Measurements from ENCODE around the gene SERTAD2.

- no peak for TF ChIP-seq POLR2AphosphoS5 (IDR thresholded peaks at IDR 0.05; ENCODE audit: low read depth)
- TF ChIP-seq CTCF (conservative IDR thresholded peaks at IDR 0.05; ENCODE audit: low read depth in 2 of 2): no peak
- no peak for TF ChIP-seq ETS1 (IDR thresholded peaks at IDR 0.05)
- TF ChIP-seq, protein P1, sequence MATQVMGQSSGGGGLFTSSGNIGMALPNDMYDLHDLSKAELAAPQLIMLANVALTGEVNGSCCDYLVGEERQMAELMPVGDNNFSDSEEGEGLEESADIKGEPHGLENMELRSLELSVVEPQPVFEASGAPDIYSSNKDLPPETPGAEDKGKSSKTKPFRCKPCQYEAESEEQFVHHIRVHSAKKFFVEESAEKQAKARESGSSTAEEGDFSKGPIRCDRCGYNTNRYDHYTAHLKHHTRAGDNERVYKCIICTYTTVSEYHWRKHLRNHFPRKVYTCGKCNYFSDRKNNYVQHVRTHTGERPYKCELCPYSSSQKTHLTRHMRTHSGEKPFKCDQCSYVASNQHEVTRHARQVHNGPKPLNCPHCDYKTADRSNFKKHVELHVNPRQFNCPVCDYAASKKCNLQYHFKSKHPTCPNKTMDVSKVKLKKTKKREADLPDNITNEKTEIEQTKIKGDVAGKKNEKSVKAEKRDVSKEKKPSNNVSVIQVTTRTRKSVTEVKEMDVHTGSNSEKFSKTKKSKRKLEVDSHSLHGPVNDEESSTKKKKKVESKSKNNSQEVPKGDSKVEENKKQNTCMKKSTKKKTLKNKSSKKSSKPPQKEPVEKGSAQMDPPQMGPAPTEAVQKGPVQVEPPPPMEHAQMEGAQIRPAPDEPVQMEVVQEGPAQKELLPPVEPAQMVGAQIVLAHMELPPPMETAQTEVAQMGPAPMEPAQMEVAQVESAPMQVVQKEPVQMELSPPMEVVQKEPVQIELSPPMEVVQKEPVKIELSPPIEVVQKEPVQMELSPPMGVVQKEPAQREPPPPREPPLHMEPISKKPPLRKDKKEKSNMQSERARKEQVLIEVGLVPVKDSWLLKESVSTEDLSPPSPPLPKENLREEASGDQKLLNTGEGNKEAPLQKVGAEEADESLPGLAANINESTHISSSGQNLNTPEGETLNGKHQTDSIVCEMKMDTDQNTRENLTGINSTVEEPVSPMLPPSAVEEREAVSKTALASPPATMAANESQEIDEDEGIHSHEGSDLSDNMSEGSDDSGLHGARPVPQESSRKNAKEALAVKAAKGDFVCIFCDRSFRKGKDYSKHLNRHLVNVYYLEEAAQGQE (IDR thresholded peaks at IDR 0.05; ENCODE audit: unreplicated experiment): no peak
- TF ChIP-seq ZNF114 (CRISPR knock-in tag; IDR thresholded peaks at IDR 0.05): no peak
- no peak for TF ChIP-seq EZH2phosphoT487 (IDR thresholded peaks at IDR 0.05; ENCODE audit: unreplicated experiment)
- no peak for TF ChIP-seq ZNF331 (CRISPR knock-in tag; IDR thresholded peaks at IDR 0.05; ENCODE audit: low read depth)
- no peak for TF ChIP-seq JUNB (IDR thresholded peaks at IDR 0.05; ENCODE audit: unreplicated experiment)
- no peak for TF ChIP-seq EZH2 (IDR thresholded peaks at IDR 0.05; ENCODE audit: low read depth, unreplicated experiment)
- no peak for TF ChIP-seq STAT1 (IDR thresholded peaks at IDR 0.05; ENCODE audit: unreplicated experiment)
These were observed 26.6 kb downstream of the SERTAD2 start for GRCh38 chr2:64626963-64627760.

Measured in GM23338 (cell line).